Spleen (tissue), 11 donors: ENCODE measurements around the gene ERO1B. TPM values are rescaled to one million over a fixed set of nuclear protein-coding genes. Genes with fewer than 3 reads are reported as not detected.

Experiments used
- DNase-seq: peaks from one replicate; pipeline ENCODE4 v3.0.0-alpha.2; 2020
- H3K27ac ChIP-seq, 8 donors: fragments of 200-600 bp; sonication (generic) in 7 of 8; 1 replicate in 4 of 8; 2 replicates in 4 of 8; pipeline versions ENCODE4 v1.5.0 to v1.8.0; 2016 to 2021; ENCODE audit warnings: inconsistent platforms in 4 of 8, mild to moderate bottlenecking in 4 of 8, moderate library complexity in 1 of 8
- H3K27me3 ChIP-seq, 7 donors: fragments of 200-600 bp; sonication (generic) in 6 of 7; replicated peaks in 1 of 7; 1 replicate in 4 of 7; 2 replicates in 3 of 7; pipeline versions ENCODE4 v1.5.0 to v1.8.0; 2016 to 2021; ENCODE audit warnings: inconsistent platforms in 3 of 7, mild to moderate bottlenecking in 1 of 7
- H3K36me3 ChIP-seq, 6 donors: fragments of 200-600 bp; sonication (generic) in 5 of 6; 1 replicate in 4 of 6; 2 replicates in 2 of 6; pipeline versions ENCODE4 v1.5.0 to v1.8.0; 2016 to 2021; ENCODE audit warnings: inconsistent platforms in 2 of 6
- H3K4me1 ChIP-seq, 6 donors: fragments of 200-600 bp; sonication (generic) in 5 of 6; 1 replicate in 3 of 6; 2 replicates in 3 of 6; pipeline versions ENCODE4 v1.5.0 to v1.8.0; 2016 to 2021; ENCODE audit warnings: inconsistent platforms in 3 of 6
- H3K4me3 ChIP-seq, 8 donors: fragments of 200-600 bp; sonication (generic) in 7 of 8; 1 replicate in 4 of 8; 2 replicates in 4 of 8; pipeline versions ENCODE4 v1.5.0 to v1.8.0; 2016 to 2021; ENCODE audit warnings: inconsistent platforms in 4 of 8, mild to moderate bottlenecking in 4 of 8, moderate library complexity in 2 of 8
- H3K9me3 ChIP-seq, 8 donors: fragments of 200-600 bp; sonication (generic) in 7 of 8; 1 replicate in 4 of 8; 2 replicates in 4 of 8; pipeline versions ENCODE4 v1.5.0 to v1.8.0; 2016 to 2021; ENCODE audit warnings: inconsistent platforms in 4 of 8
- CTCF ChIP-seq, 11 experiments: fragments of 200-600 bp in 7 of 11; fragments of 450-650 bp in 4 of 11; sonication (generic) in 4 of 11; IDR thresholded peaks in 8 of 11; conservative IDR thresholded peaks in 3 of 11; 1 replicate in 7 of 11; 2 replicates in 4 of 11; pipeline versions ENCODE4 v1.4.0 to v1.8.0; 2016 to 2021; ENCODE audit warnings: antibody characterized with exemption in 11 of 11, inconsistent platforms in 4 of 11, mild to moderate bottlenecking in 1 of 11
- POLR2A ChIP-seq, 3 donors: fragments of 450-650 bp; IDR thresholded peaks; one replicate each; pipeline ENCODE4 v1.5.1; 2017; ENCODE audit warnings: antibody characterized with exemption in 3 of 3, mild to moderate bottlenecking in 1 of 3
- POLR2AphosphoS5 ChIP-seq, 3 donors: sonication (generic); formaldehyde crosslinking; IDR thresholded peaks; one replicate each; pipeline ENCODE4 v1.5.1; 2017; ENCODE audit warnings: antibody characterized with exemption in 3 of 3
- WGBS, 5 donors: extraction: QIAGEN DNeasy Blood & Tissue Kit in 3 of 5; methylation state at CpG; one replicate each; pipeline versions ENCODE4 v1.1.5 to v1.1.7; 2013 to 2018; 5-methylcytosine and 5-hydroxymethylcytosine counted together
- intact Hi-C: fragments of 100-400 bp; cut with DNase I; formaldehyde crosslinking; loops from one replicate; pipeline ENCODE4 v1.15.0; 2023; ENCODE audit warnings: low total_unique reads
- polyA plus RNA-seq, 3 donors: library from polyadenylated mRNA; stranded (reverse); fragments of 200-250 nt; gene quantifications; one replicate each; pipeline ENCODE4 v1.2.1, GENCODE V29; 2013
- total RNA-seq, 7 donors: library from RNA; depleted of rRNA in 3 of 7; stranded (reverse); fragments of >200 nt in 3 of 7; fragmentation: NEBNext Ultra II Directional in 4 of 7; extraction: Animal tissue kit (Norgen Biotek cat#: 25700) in 4 of 7; gene quantifications; one replicate each; pipeline versions ENCODE4 v1.1.0 to v1.2.1, GENCODE V29; 2016 to 2021
- donor health status: healthy with polysubstance abuse.
- donor health status: DM: no; HTN: no; CAD: no; lungs with moderate emphysema.
- donor health status: DM: no; HTN: no; CAD: no.
- donor health status: Bipolar disorder and iron deficiency.
- donor health status: healthy.
- donor health status: DM: no; HTN: no; CAD: no.
- donor health status: DM: yes; HTN: yes; CAD: no.

ERO1B gene
- total and polyA plus RNA-seq, 10 donors: 3.9 to 29.4 (median 16.4) TPM

GRCh38 chr1:236259043-236259442 lies 22.7 kb downstream of the ERO1B start:
- WGBS, 5 donors: 45 to 83% (median 76%) methylated on average over 1 of the region's 1 CpG
- TF ChIP-seq POLR2AphosphoS5 (IDR thresholded peaks at IDR 0.05): no peak
- no peak for TF ChIP-seq CTCF (IDR thresholded peaks at IDR 0.05 in 8 of 11, conservative IDR thresholded peaks at IDR 0.05 in 3 of 11)
- no peak for TF ChIP-seq POLR2A (IDR thresholded peaks at IDR 0.05)
- DNase-seq: no peak
- Histone ChIP-seq H3K27me3 (no peaks in the 10 kb centered on the region), H3K27ac (no peak overlapping the region), H3K4me3 (no peak overlapping the region), H3K36me3 (peaks cover 0 to 71% (median 20%) of the 10 kb centered on the region in 6 donors), H3K4me1 (no peaks in the 10 kb centered on the region), H3K9me3 (peaks cover 12 to 67% (median 59%) of the 10 kb centered on the region in 8 donors)
- intact Hi-C loops: no loop called here

- Histone ChIP-seq H3K27me3 (no peaks in the 10 kb centered on the region), H3K27ac (no peak overlapping the region), H3K4me3 (no peak overlapping the region), H3K36me3 (peaks cover 0 to 71% (median 20%) of the 10 kb centered on the region in 6 donors), H3K4me1 (peaks cover 0 to 5% (median 0%) of the 10 kb centered on the region in 6 donors), H3K9me3 (peaks cover 12 to 67% (median 59%) of the 10 kb centered on the region in 8 donors)
- no peak for DNase-seq
- WGBS, 5 donors: 84 to 95% (median 95%) methylated on average over 4 of the region's 4 CpGs
- TF ChIP-seq CTCF (IDR thresholded peaks at IDR 0.05 in 8 of 11, conservative IDR thresholded peaks at IDR 0.05 in 3 of 11): no peak
- no peak for TF ChIP-seq POLR2A (IDR thresholded peaks at IDR 0.05)
- TF ChIP-seq POLR2AphosphoS5 (IDR thresholded peaks at IDR 0.05): no peak
- intact Hi-C loops: no loop called here
Observed at GRCh38 chr1:236258114-236258622, 23.6 kb downstream of the ERO1B start.

- peaks cover 0 to 7% (median 0%) of the 10 kb centered on the region in 6 donors for H3K4me1 ChIP-seq
- no peak overlapping the region for H3K4me3 ChIP-seq
- peaks cover 12 to 57% (median 55%) of the 10 kb centered on the region in 8 donors for H3K9me3 ChIP-seq
- intact Hi-C loops: no loop called here
- H3K27ac ChIP-seq: no peak overlapping the region
- peaks cover 0 to 68% (median 16%) of the 10 kb centered on the region in 6 donors for H3K36me3 ChIP-seq
- no peak for DNase-seq
- TF ChIP-seq POLR2AphosphoS5 (IDR thresholded peaks at IDR 0.05) (no peak), POLR2A (IDR thresholded peaks at IDR 0.05) (no peak), CTCF (IDR thresholded peaks at IDR 0.05 in 8 of 11, conservative IDR thresholded peaks at IDR 0.05 in 3 of 11) (no peak)
- no peaks in the 10 kb centered on the region for H3K27me3 ChIP-seq
Observed at GRCh38 chr1:236257216-236257615, 24.5 kb downstream of the ERO1B start.

- intact Hi-C loops: no loop called here
- WGBS, 5 donors: 74 to 91% (median 82%) methylated on average over 4 of the region's 4 CpGs
- H3K9me3 ChIP-seq: peaks cover 8 to 26% (median 23%) of the 10 kb centered on the region in 8 donors
- H3K36me3 ChIP-seq: peaks cover 0 to 71% (median 11%) of the 10 kb centered on the region in 6 donors
- H3K4me3 ChIP-seq: no peak overlapping the region
- no peak for TF ChIP-seq POLR2A (IDR thresholded peaks at IDR 0.05)
- no peak for TF ChIP-seq POLR2AphosphoS5 (IDR thresholded peaks at IDR 0.05)
- TF ChIP-seq CTCF (IDR thresholded peaks at IDR 0.05 in 8 of 11, conservative IDR thresholded peaks at IDR 0.05 in 3 of 11): no peak
- H3K4me1 ChIP-seq: peaks cover 0 to 7% (median 0%) of the 10 kb centered on the region in 6 donors
- DNase-seq: no peak
- H3K27me3 ChIP-seq: no peaks in the 10 kb centered on the region
- H3K27ac ChIP-seq: no peak overlapping the region
Observed at GRCh38 chr1:236253918-236254637, 27.7 kb downstream of the ERO1B start.
